SK-N-SH (cell line): ENCODE data around the gene IGF2. TPM values are rescaled to one million over a fixed set of nuclear protein-coding genes. Genes with fewer than 3 reads are reported as not detected.

Experiments used
- CTCF ChIA-PET: fragments of 300-600, 350-600 bp; formaldehyde crosslinking; extraction: SDS; loops from one replicate; lab custom pipeline; 2021; lab: Yijun Ruan, JAX
- POLR2A ChIA-PET: fragments of 350-600 bp; sonication (Branson Sonifier 250); formaldehyde crosslinking; extraction: SDS; loops from one replicate; lab custom pipeline; 2020; ENCODE audit warnings: antibody characterized with exemption, inconsistent platforms; lab: Yijun Ruan, JAX
- DNase-seq: peaks from one replicate; pipeline ENCODE4 v3.0.0; 2012
- H2AFZ ChIP-seq: fragments of 200-600 bp; sonication (generic); 2 replicates; pipeline ENCODE4 v1.8.1; 2016; ENCODE audit warnings: antibody characterized with exemption, mild to moderate bottlenecking, low read depth
- H3F3A ChIP-seq: fragments of 200-600 bp; sonication (generic); replicated peaks from 2 replicates; pipeline ENCODE3; 2016; ENCODE audit warnings: antibody characterized with exemption, mild to moderate bottlenecking; ENCODE audit not compliant: insufficient read depth
- H3K27ac ChIP-seq, 2 experiments: fragments of 200-500 bp in 1 of 2; fragments of 200-600 bp in 1 of 2; sonication (Bioruptor generic) in 1 of 2; sonication (generic), shearing (Covaris generic) in 1 of 2; 2 replicates each; pipeline versions ENCODE4 v1.5.1 to v1.6.1; 2014 to 2016; ENCODE audit warnings: low read depth in 2 of 2, inconsistent platforms in 1 of 2, low read length in 1 of 2, mild to moderate bottlenecking in 1 of 2, mixed read lengths in 1 of 2
- H3K27me3 ChIP-seq: fragments of 200-600 bp; sonication (generic), shearing (Covaris generic); 2 replicates; pipeline ENCODE4 v1.6.1; 2016; ENCODE audit warnings: mixed run types; ENCODE audit not compliant: insufficient read depth
- H3K36me3 ChIP-seq, 2 experiments: fragments of 200-500 bp in 1 of 2; fragments of 200-600 bp in 1 of 2; sonication (Bioruptor generic) in 1 of 2; sonication (generic) in 1 of 2; replicated peaks in 1 of 2; 2 replicates each; pipeline versions ENCODE3 to v1.5.1; 2014 to 2016; ENCODE audit warnings: low read length in 1 of 2, mild to moderate bottlenecking in 1 of 2; ENCODE audit not compliant: insufficient read depth in 2 of 2, control insufficient read depth in 1 of 2
- H3K4me1 ChIP-seq, 2 experiments: fragments of 200-500 bp in 1 of 2; fragments of 200-600 bp in 1 of 2; sonication (Bioruptor generic) in 1 of 2; sonication (generic), shearing (Covaris generic) in 1 of 2; 2 replicates each; pipeline versions ENCODE4 v1.5.1 to v1.6.1; 2014 to 2016; ENCODE audit warnings: low read depth in 1 of 2, low read length in 1 of 2, mixed run types in 1 of 2; ENCODE audit not compliant: insufficient read depth in 2 of 2, control insufficient read depth in 1 of 2
- H3K4me2 ChIP-seq: fragments of 200-600 bp; sonication (generic), shearing (Covaris generic); 2 replicates; pipeline ENCODE4 v1.6.1; 2017; ENCODE audit warnings: mixed run types
- H3K4me3 ChIP-seq, 2 experiments: fragments of 200-500 bp in 1 of 2; fragments of 200-600 bp in 1 of 2; sonication (Bioruptor generic) in 1 of 2; sonication (generic), shearing (Covaris generic) in 1 of 2; 2 replicates each; pipeline versions ENCODE4 v1.5.1 to v1.8.1; 2014 to 2016; ENCODE audit warnings: low read depth in 2 of 2, inconsistent platforms in 1 of 2, low read length in 1 of 2, mild to moderate bottlenecking in 1 of 2, mixed read lengths in 1 of 2, moderate library complexity in 1 of 2
- H3K79me2 ChIP-seq: fragments of 200-600 bp; sonication (generic); 2 replicates; pipeline ENCODE4 v1.8.1; 2017; ENCODE audit warnings: mild to moderate bottlenecking; ENCODE audit not compliant: insufficient read depth
- H3K9ac ChIP-seq: fragments of 200-600 bp; sonication (generic); 2 replicates; pipeline ENCODE4 v1.6.1; 2017; ENCODE audit warnings: mixed run types
- H3K9me2 ChIP-seq: fragments of 200-600 bp; sonication (generic); 2 replicates; pipeline ENCODE4 v1.6.1; 2017; ENCODE audit warnings: mixed run types
- H3K9me3 ChIP-seq: fragments of 200-600 bp; sonication (generic); 2 replicates; pipeline ENCODE4 v1.6.1; 2017; ENCODE audit warnings: mixed run types, mild to moderate bottlenecking, moderate library complexity
- H4K20me1 ChIP-seq: fragments of 200-600 bp; sonication (generic); 2 replicates; pipeline ENCODE4 v1.6.1; 2017; ENCODE audit warnings: mild to moderate bottlenecking, mixed run types; ENCODE audit not compliant: insufficient read depth
- ELF1 ChIP-seq: IDR thresholded peaks from 2 replicates; pipeline ENCODE4 v1.4.0; 2012
- EZH2phosphoT487 ChIP-seq: fragments of 200-600 bp; sonication (generic); IDR thresholded peaks from 2 replicates; pipeline ENCODE4 v1.6.1; 2017; ENCODE audit warnings: low read depth, mixed run types, mild to moderate bottlenecking, antibody characterized with exemption, moderate library complexity, borderline replicate concordance
- FOXJ3 ChIP-seq: sonication (generic); formaldehyde crosslinking; IDR thresholded peaks from 2 replicates; pipeline ENCODE4 v1.5.1; 2020; ENCODE audit warnings: mild to moderate bottlenecking, missing genetic modification reagents
- FOXM1 ChIP-seq: IDR thresholded peaks from 2 replicates; pipeline ENCODE4 v1.4.0; 2012; ENCODE audit warnings: low read depth, mild to moderate bottlenecking
- GABPA ChIP-seq: IDR thresholded peaks from 2 replicates; pipeline ENCODE4 v1.4.0; 2012; ENCODE audit warnings: low read depth, mild to moderate bottlenecking
- GATA2 ChIP-seq: sonication (generic); formaldehyde crosslinking; IDR thresholded peaks from 2 replicates; pipeline ENCODE4 v1.5.0; 2020; ENCODE audit warnings: mild to moderate bottlenecking, missing genetic modification reagents
- MEF2A ChIP-seq: IDR thresholded peaks from 2 replicates; pipeline ENCODE4 v1.4.0; 2012; ENCODE audit warnings: low read depth, borderline replicate concordance
- MXI1 ChIP-seq: IDR thresholded peaks from 2 replicates; pipeline ENCODE4 v1.6.1; 2012; ENCODE audit warnings: mild to moderate bottlenecking, low read depth, low read length, improper control_type of control experiment
- RAD21 ChIP-seq: IDR thresholded peaks from 2 replicates; pipeline ENCODE4 v1.6.1; 2012; ENCODE audit warnings: mild to moderate bottlenecking, low read length
- RFX5 ChIP-seq: IDR thresholded peaks from 2 replicates; pipeline ENCODE4 v1.6.1; 2012; ENCODE audit warnings: mild to moderate bottlenecking, improper control_type of control experiment, low read length
- SIN3A ChIP-seq: IDR thresholded peaks from 2 replicates; pipeline ENCODE4 v1.6.1; 2012; ENCODE audit warnings: low read depth, mild to moderate bottlenecking, low read length, moderate library complexity, borderline replicate concordance
- TEAD4 ChIP-seq: IDR thresholded peaks from 2 replicates; pipeline ENCODE4 v1.4.0; 2012; ENCODE audit warnings: mild to moderate bottlenecking, borderline replicate concordance; ENCODE audit not compliant: insufficient read depth
- YY1 ChIP-seq: IDR thresholded peaks from 2 replicates; pipeline ENCODE4 v1.4.0; 2012; ENCODE audit warnings: low read depth, mild to moderate bottlenecking
- WGBS: methylation state at CpG from one replicate; pipeline ENCODE4 v1.1.6; 2017; ENCODE audit warnings: low lambda C conversion rate; 5-methylcytosine and 5-hydroxymethylcytosine counted together
- polyA plus RNA-seq, 3 experiments: library from polyadenylated mRNA; depleted of rRNA; stranded (reverse); fragments of >200 nt; gene quantifications; 2 replicates each; pipeline ENCODE4 v1.2.3, GENCODE V29; 2012
- TF ChIP-seq, protein P1 (sequence below): IDR thresholded peaks from 2 replicates; pipeline ENCODE4 v1.4.0; 2012; ENCODE audit warnings: low read depth
- TF ChIP-seq, protein P2 (sequence below): IDR thresholded peaks from 2 replicates; pipeline ENCODE4 v1.4.0; 2012; ENCODE audit warnings: low read depth, borderline replicate concordance
- TF ChIP-seq, protein P3 (sequence below): fragments of 150-350 bp; IDR thresholded peaks from 2 replicates; pipeline ENCODE4 v1.6.1; 2017; ENCODE audit warnings: antibody characterized with exemption, low read length, low read depth, borderline replicate concordance
- TF ChIP-seq, protein P4 (sequence below): IDR thresholded peaks from 2 replicates; pipeline ENCODE4 v1.4.0; 2012; ENCODE audit warnings: low read depth, borderline replicate concordance
- TF ChIP-seq, protein P5 (sequence below): IDR thresholded peaks from 2 replicates; pipeline ENCODE4 v1.6.1; 2012; ENCODE audit warnings: mild to moderate bottlenecking, low read depth, low read length, moderate library complexity

IGF2 gene
- polyA plus RNA-seq, 1 of the 3 experiments (the other 2 are of a cell fraction), result 0.05 TPM

DNA sequence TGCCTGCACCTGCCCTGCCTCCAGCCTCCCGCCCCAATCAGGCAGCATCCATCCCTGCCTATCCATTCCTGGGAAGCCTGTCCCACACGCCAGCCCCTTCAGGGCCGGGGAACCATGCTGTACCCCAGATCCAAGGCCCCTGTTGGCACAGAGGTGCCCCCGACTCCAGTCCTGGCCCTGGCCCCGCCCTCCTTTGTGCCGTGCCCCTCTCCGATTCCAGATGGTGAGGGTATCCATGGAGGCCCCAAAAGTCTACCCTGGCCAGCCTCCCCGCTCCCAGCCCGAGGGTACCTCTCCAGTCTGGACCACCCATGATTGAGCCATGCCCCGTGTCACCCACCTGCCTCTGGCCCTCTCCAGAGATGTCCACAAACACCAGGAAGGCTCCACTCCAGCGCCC lies 35.2 kb upstream of the IGF2 start:
- no peak overlapping the region for H2AFZ ChIP-seq
- POLR2A ChIA-PET, result no interaction called here
- no peaks in the 10 kb centered on the region for H3K9me2 ChIP-seq
- no peaks in the 10 kb centered on the region for H3K79me2 ChIP-seq
- H3K9ac ChIP-seq, result no peak overlapping the region
- H3K4me1 ChIP-seq, result peaks cover 0 to 31% of the 10 kb centered on the region in 2 experiments; a peak in 1 of 4 replicates
- H4K20me1 ChIP-seq, result no peaks in the 10 kb centered on the region
- TF ChIP-seq GATA2 (CRISPR knock-in tag) (no peak), RAD21 (no peak), ELF1 (no peak), MEF2A (no peak), TEAD4 (no peak), FOXM1 (no peak), GABPA (no peak), RFX5 (no peak), MXI1 (no peak), SIN3A (no peak), YY1 (no peak), EZH2phosphoT487 (no peak), FOXJ3 (no peak)
- TF ChIP-seq, protein P1, sequence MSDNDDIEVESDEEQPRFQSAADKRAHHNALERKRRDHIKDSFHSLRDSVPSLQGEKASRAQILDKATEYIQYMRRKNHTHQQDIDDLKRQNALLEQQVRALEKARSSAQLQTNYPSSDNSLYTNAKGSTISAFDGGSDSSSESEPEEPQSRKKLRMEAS, result no peak
- TF ChIP-seq, protein P2, sequence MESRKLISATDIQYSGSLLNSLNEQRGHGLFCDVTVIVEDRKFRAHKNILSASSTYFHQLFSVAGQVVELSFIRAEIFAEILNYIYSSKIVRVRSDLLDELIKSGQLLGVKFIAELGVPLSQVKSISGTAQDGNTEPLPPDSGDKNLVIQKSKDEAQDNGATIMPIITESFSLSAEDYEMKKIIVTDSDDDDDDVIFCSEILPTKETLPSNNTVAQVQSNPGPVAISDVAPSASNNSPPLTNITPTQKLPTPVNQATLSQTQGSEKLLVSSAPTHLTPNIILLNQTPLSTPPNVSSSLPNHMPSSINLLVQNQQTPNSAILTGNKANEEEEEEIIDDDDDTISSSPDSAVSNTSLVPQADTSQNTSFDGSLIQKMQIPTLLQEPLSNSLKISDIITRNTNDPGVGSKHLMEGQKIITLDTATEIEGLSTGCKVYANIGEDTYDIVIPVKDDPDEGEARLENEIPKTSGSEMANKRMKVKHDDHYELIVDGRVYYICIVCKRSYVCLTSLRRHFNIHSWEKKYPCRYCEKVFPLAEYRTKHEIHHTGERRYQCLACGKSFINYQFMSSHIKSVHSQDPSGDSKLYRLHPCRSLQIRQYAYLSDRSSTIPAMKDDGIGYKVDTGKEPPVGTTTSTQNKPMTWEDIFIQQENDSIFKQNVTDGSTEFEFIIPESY, result no peak
- TF ChIP-seq, protein P3, sequence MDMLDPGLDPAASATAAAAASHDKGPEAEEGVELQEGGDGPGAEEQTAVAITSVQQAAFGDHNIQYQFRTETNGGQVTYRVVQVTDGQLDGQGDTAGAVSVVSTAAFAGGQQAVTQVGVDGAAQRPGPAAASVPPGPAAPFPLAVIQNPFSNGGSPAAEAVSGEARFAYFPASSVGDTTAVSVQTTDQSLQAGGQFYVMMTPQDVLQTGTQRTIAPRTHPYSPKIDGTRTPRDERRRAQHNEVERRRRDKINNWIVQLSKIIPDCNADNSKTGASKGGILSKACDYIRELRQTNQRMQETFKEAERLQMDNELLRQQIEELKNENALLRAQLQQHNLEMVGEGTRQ, result no peak
- TF ChIP-seq, protein P4, sequence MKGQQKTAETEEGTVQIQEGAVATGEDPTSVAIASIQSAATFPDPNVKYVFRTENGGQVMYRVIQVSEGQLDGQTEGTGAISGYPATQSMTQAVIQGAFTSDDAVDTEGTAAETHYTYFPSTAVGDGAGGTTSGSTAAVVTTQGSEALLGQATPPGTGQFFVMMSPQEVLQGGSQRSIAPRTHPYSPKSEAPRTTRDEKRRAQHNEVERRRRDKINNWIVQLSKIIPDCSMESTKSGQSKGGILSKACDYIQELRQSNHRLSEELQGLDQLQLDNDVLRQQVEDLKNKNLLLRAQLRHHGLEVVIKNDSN, result no peak
- TF ChIP-seq, protein P5, sequence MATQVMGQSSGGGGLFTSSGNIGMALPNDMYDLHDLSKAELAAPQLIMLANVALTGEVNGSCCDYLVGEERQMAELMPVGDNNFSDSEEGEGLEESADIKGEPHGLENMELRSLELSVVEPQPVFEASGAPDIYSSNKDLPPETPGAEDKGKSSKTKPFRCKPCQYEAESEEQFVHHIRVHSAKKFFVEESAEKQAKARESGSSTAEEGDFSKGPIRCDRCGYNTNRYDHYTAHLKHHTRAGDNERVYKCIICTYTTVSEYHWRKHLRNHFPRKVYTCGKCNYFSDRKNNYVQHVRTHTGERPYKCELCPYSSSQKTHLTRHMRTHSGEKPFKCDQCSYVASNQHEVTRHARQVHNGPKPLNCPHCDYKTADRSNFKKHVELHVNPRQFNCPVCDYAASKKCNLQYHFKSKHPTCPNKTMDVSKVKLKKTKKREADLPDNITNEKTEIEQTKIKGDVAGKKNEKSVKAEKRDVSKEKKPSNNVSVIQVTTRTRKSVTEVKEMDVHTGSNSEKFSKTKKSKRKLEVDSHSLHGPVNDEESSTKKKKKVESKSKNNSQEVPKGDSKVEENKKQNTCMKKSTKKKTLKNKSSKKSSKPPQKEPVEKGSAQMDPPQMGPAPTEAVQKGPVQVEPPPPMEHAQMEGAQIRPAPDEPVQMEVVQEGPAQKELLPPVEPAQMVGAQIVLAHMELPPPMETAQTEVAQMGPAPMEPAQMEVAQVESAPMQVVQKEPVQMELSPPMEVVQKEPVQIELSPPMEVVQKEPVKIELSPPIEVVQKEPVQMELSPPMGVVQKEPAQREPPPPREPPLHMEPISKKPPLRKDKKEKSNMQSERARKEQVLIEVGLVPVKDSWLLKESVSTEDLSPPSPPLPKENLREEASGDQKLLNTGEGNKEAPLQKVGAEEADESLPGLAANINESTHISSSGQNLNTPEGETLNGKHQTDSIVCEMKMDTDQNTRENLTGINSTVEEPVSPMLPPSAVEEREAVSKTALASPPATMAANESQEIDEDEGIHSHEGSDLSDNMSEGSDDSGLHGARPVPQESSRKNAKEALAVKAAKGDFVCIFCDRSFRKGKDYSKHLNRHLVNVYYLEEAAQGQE, result no peak
- no peaks in the 10 kb centered on the region for H3K36me3 ChIP-seq
- no peak overlapping the region for H3K4me2 ChIP-seq
- CTCF ChIA-PET, result interaction anchor here (1.0 to 14.7 kb wide), 5 partner anchors 9 to 359 kb away, joined by 3 to 253 read pairs (median 6); partner anchors contain the start of gene INS
- DNase-seq, result no peak
- H3K4me3 ChIP-seq, result no peak overlapping the region
- no peaks in the 10 kb centered on the region for H3K9me3 ChIP-seq
- WGBS, result 68% methylated on average over 8 of the region's 11 CpGs
- H3K27me3 ChIP-seq, result no peaks in the 10 kb centered on the region
- H3K27ac ChIP-seq, result no peak overlapping the region
- H3F3A ChIP-seq, result no peaks in the 10 kb centered on the region
